GM23248 (cell line): ENCODE results near the gene SLC37A3. TPM values are rescaled to one million over a fixed set of nuclear protein-coding genes. Genes with fewer than 3 reads are reported as not detected.
"Not testable (repeated sequence)": the region's sequence is repeated elsewhere in the genome, so short reads cannot be mapped to it uniquely, and the experiment has no call there.

Source experiments
- DNase-seq: peaks from one replicate; pipeline ENCODE4 v3.0.0-alpha.2; 2015
- H2AFZ ChIP-seq: fragments of 200-600 bp; sonication (generic); 2 replicates; pipeline ENCODE4 v1.6.1; 2016; ENCODE audit warnings: antibody characterized with exemption
- H3F3A ChIP-seq: fragments of 200-600 bp; sonication (generic); 2 replicates; pipeline ENCODE4 v1.6.1; 2016; ENCODE audit warnings: mild to moderate bottlenecking, antibody characterized with exemption, mixed run types; ENCODE audit not compliant: insufficient read depth
- H3K27ac ChIP-seq: fragments of 200-600 bp; sonication (generic); 2 replicates; pipeline ENCODE4 v1.5.1; 2016; ENCODE audit warnings: mild to moderate bottlenecking
- H3K27me3 ChIP-seq: fragments of 200-600 bp; sonication (generic); replicated peaks from 2 replicates; pipeline ENCODE4 v1.6.1; 2016; ENCODE audit warnings: mild to moderate bottlenecking; ENCODE audit not compliant: insufficient read depth
- H3K36me3 ChIP-seq: fragments of 200-600 bp; sonication (generic); 2 replicates; pipeline ENCODE4 v1.6.1; 2016; ENCODE audit warnings: low read depth, mild to moderate bottlenecking
- H3K4me1 ChIP-seq: fragments of 200-600 bp; sonication (generic); 2 replicates; pipeline ENCODE4 v1.6.1; 2016; ENCODE audit warnings: mild to moderate bottlenecking; ENCODE audit not compliant: insufficient read depth
- H3K4me2 ChIP-seq: fragments of 200-600 bp; sonication (generic); one replicate; pipeline ENCODE4 v1.6.1; 2016; ENCODE audit warnings: mild to moderate bottlenecking; ENCODE audit not compliant: unreplicated experiment
- H3K4me3 ChIP-seq: fragments of 200-600 bp; sonication (generic); 2 replicates; pipeline ENCODE4 v1.5.1; 2016; ENCODE audit warnings: mild to moderate bottlenecking
- H3K79me2 ChIP-seq: fragments of 200-600 bp; sonication (generic); 2 replicates; pipeline ENCODE4 v1.6.1; 2016; ENCODE audit warnings: mild to moderate bottlenecking; ENCODE audit not compliant: insufficient read depth
- H3K9ac ChIP-seq: fragments of 200-600 bp; sonication (generic); 2 replicates; pipeline ENCODE4 v1.6.1; 2016; ENCODE audit warnings: mild to moderate bottlenecking
- H3K9me2 ChIP-seq: fragments of 200-600 bp; sonication (generic); 2 replicates; pipeline ENCODE4 v1.6.1; 2016; ENCODE audit warnings: mixed run types, mild to moderate bottlenecking, moderate library complexity; ENCODE audit not compliant: insufficient read depth
- H3K9me3 ChIP-seq: fragments of 200-600 bp; sonication (generic); one replicate; pipeline ENCODE4 v1.6.1; 2017; ENCODE audit warnings: low read depth
- H4K20me1 ChIP-seq: fragments of 200-600 bp; sonication (generic); 2 replicates; pipeline ENCODE4 v1.6.0; 2016; ENCODE audit not compliant: insufficient read depth
- EZH2 ChIP-seq: fragments of 200-600 bp; sonication (generic); IDR thresholded peaks from 2 replicates; pipeline ENCODE4 v1.6.1; 2018; ENCODE audit warnings: antibody characterized with exemption, mild to moderate bottlenecking; ENCODE audit not compliant: insufficient read depth, poor library complexity, severe bottlenecking
- EZH2phosphoT487 ChIP-seq: fragments of 200-600 bp; sonication (generic); IDR thresholded peaks from 2 replicates; pipeline ENCODE4 v1.6.1; 2018; ENCODE audit warnings: antibody characterized with exemption, moderate library complexity, mild to moderate bottlenecking, low read depth; ENCODE audit not compliant: insufficient read depth
- WGBS, 2 experiments: methylation state at CpG; one replicate each; pipeline ENCODE4 v1.1.6; 2015 to 2017; ENCODE audit warnings: low lambda C conversion rate in 2 of 2, low coverage in 1 of 2; ENCODE audit errors: missing lambda C conversion rate in 2 of 2; 5-methylcytosine and 5-hydroxymethylcytosine counted together
- in situ Hi-C: fragments of 300-500 bp; cut with MboI; formaldehyde crosslinking; loops from 2 replicates; pipeline ENCODE4 v1.15.0; 2020
- polyA plus RNA-seq: library from polyadenylated mRNA; unstranded; fragments of >200 nt; fragmentation: Nextera tagmentation; extraction: Ambion mirVana; gene quantifications from 2 replicates; pipeline ENCODE4 v1.2.1, GENCODE V29; 2016
- total RNA-seq: library from RNA; depleted of rRNA; stranded (reverse); fragments of >200 nt; shearing (Covaris generic); gene quantifications from 2 replicates; pipeline ENCODE4 v1.2.3, GENCODE V29; 2014

Gene SLC37A3
- total and polyA plus RNA-seq, 2 experiments from 2014 or later: 39.8 to 61.7 TPM

GRCh38 chr7:140426130-140426529 is 27.8 kb upstream of the SLC37A3 start:
- Histone ChIP-seq H3K36me3 (no peaks in the 10 kb centered on the region), H3K9me3 (no peaks in the 10 kb centered on the region), H3K4me3 (no peak overlapping the region), H4K20me1 (no peaks in the 10 kb centered on the region), H2AFZ (no peak overlapping the region), H3F3A (no peaks in the 10 kb centered on the region), H3K4me2 (no peak overlapping the region), H3K9me2 (no peaks in the 10 kb centered on the region), H3K27ac (no peak overlapping the region), H3K9ac (no peak overlapping the region), H3K79me2 (no peaks in the 10 kb centered on the region), H3K4me1 (no peaks in the 10 kb centered on the region), H3K27me3 (no peaks in the 10 kb centered on the region; the same call in 1 of the 2 replicates)
- 85 to 96% methylated on average over 6 of the region's 6 CpGs for WGBS, 2 experiments
- DNase-seq: no peak
- in situ Hi-C loops: no loop called here
- no peak for TF ChIP-seq EZH2
- TF ChIP-seq EZH2phosphoT487: no peak

- H3K9ac ChIP-seq: no peak overlapping the region
- no peak overlapping the region for H3K27ac ChIP-seq
- no peak overlapping the region for H3K4me2 ChIP-seq
- WGBS, 2 experiments: 74 to 77% methylated on average over 12 of the region's 12 CpGs
- H3K36me3 ChIP-seq: no peaks in the 10 kb centered on the region
- no peak overlapping the region for H3K4me3 ChIP-seq
- no peaks in the 10 kb centered on the region for H3K9me3 ChIP-seq
- no peaks in the 10 kb centered on the region for H4K20me1 ChIP-seq
- no peak overlapping the region for H2AFZ ChIP-seq
- no peaks in the 10 kb centered on the region; the same call in 1 of the 2 replicates for H3K27me3 ChIP-seq
- H3K4me1 ChIP-seq: no peaks in the 10 kb centered on the region
- in situ Hi-C loops: no loop called here
- no peaks in the 10 kb centered on the region for H3K9me2 ChIP-seq
- DNase-seq: no peak
- TF ChIP-seq EZH2phosphoT487 (no peak), EZH2 (no peak)
- H3K79me2 ChIP-seq: no peaks in the 10 kb centered on the region
- H3F3A ChIP-seq: no peaks in the 10 kb centered on the region
Observed at GRCh38 chr7:140425718-140426117, 27.4 kb upstream of the SLC37A3 start.

- DNase-seq: no peak
- 36 to 43% methylated on average over 3 of the region's 3 CpGs for WGBS, 2 experiments
- no peak for TF ChIP-seq EZH2phosphoT487
- H3K4me2 ChIP-seq: no peak overlapping the region
- H2AFZ ChIP-seq: no peak overlapping the region
- H3K9me2 ChIP-seq: no peaks in the 10 kb centered on the region
- no peaks in the 10 kb centered on the region for H3K36me3 ChIP-seq
- H3K79me2 ChIP-seq: no peaks in the 10 kb centered on the region
- H3K4me1 ChIP-seq: no peaks in the 10 kb centered on the region
- H3K9me3 ChIP-seq: no peaks in the 10 kb centered on the region
- no peak overlapping the region for H3K9ac ChIP-seq
- H3K27me3 ChIP-seq: peaks cover 4% of the 10 kb centered on the region
- no peak overlapping the region for H3K4me3 ChIP-seq
- H3F3A ChIP-seq: no peaks in the 10 kb centered on the region
- no peak overlapping the region for H3K27ac ChIP-seq
- no peaks in the 10 kb centered on the region for H4K20me1 ChIP-seq
- in situ Hi-C loops: no loop called here
Observed at GRCh38 chr7:140423501-140423900, 25.2 kb upstream of the SLC37A3 start.

- TF ChIP-seq EZH2: no peak
- TF ChIP-seq EZH2phosphoT487: no peak
- Histone ChIP-seq H3K9me2 (no peaks in the 10 kb centered on the region), H3F3A (no peaks in the 10 kb centered on the region), H3K9ac (no peak overlapping the region), H2AFZ (no peak overlapping the region), H4K20me1 (no peaks in the 10 kb centered on the region), H3K9me3 (no peaks in the 10 kb centered on the region), H3K79me2 (no peaks in the 10 kb centered on the region), H3K4me2 (no peak overlapping the region), H3K27ac (no peak overlapping the region), H3K4me3 (no peak overlapping the region), H3K27me3 (peaks cover 4% of the 10 kb centered on the region), H3K4me1 (no peaks in the 10 kb centered on the region), H3K36me3 (no peaks in the 10 kb centered on the region)
- in situ Hi-C loops: no loop called here
- no peak for DNase-seq
- 57 to 60% methylated on average over 2 of the region's 2 CpGs for WGBS, 2 experiments
Observed at GRCh38 chr7:140421521-140421920, 23.2 kb upstream of the SLC37A3 start.

- in situ Hi-C loops: no loop called here
- Histone ChIP-seq H3K9me3 (no peaks in the 10 kb centered on the region), H3K27ac (no peak overlapping the region)
Observed at GRCh38 chr7:140418653-140419052, 20.3 kb upstream of the SLC37A3 start.

GRCh38 chr7:140418156-140418472 is 19.8 kb upstream of the SLC37A3 start:
- H3K4me1 ChIP-seq, H3K36me3 ChIP-seq, in situ Hi-C loops, H3K4me2 ChIP-seq, H3K79me2 ChIP-seq, H4K20me1 ChIP-seq, H3F3A ChIP-seq, H3K27me3 ChIP-seq, H3K27ac ChIP-seq, H3K9me2 ChIP-seq, H2AFZ ChIP-seq, DNase-seq, H3K9ac ChIP-seq, H3K9me3 ChIP-seq, H3K4me3 ChIP-seq: not testable (repeated sequence)
- WGBS, 2 experiments: 54 to 62% methylated on average over 4 to 5 of the region's 5 CpGs

More at GRCh38 chr7:140418653-140419052, 20.3 kb upstream of the SLC37A3 start:
- TF ChIP-seq EZH2 (no peak), EZH2phosphoT487 (no peak)
- no peaks in the 10 kb centered on the region for H3K36me3 ChIP-seq
- no peak overlapping the region for H3K9ac ChIP-seq
- no peaks in the 10 kb centered on the region for H3K4me1 ChIP-seq
- 62 to 63% methylated on average over 4 of the region's 4 CpGs for WGBS, 2 experiments
- no peaks in the 10 kb centered on the region for H4K20me1 ChIP-seq
- no peak for DNase-seq
- no peak overlapping the region for H3K4me2 ChIP-seq
- no peak overlapping the region for H3K4me3 ChIP-seq
- H2AFZ ChIP-seq: no peak overlapping the region
- H3F3A ChIP-seq: no peaks in the 10 kb centered on the region
- H3K79me2 ChIP-seq: no peaks in the 10 kb centered on the region
- H3K9me2 ChIP-seq: no peaks in the 10 kb centered on the region
- peaks cover 4% of the 10 kb centered on the region for H3K27me3 ChIP-seq
